SK-N-SH treated with all-trans-retinoic acid at 6 μM for 48 hours (cell line): ENCODE measurements around the gene IFT25.

ENCODE experiments used
- ATAC-seq: fragments of 200-7000 bp; cut with Tn5 transposase; 3 replicates; pipeline ENCODE4 v1.9.1; 2020; ENCODE audit warnings: mild to moderate bottlenecking, moderate library complexity
- ARNTL ChIP-seq: fragments of 450-650 bp; formaldehyde crosslinking; IDR thresholded peaks from 2 replicates; pipeline ENCODE4 v1.5.0; 2020; ENCODE audit warnings: low read depth, mild to moderate bottlenecking, moderate library complexity, borderline replicate concordance
- BACH2 ChIP-seq: fragments of 250-450 bp; sonication (Bioruptor Pico); IDR thresholded peaks from 2 replicates; pipeline ENCODE4 v1.9.0; 2021; ENCODE audit warnings: mild to moderate bottlenecking, borderline replicate concordance
- CREB5 ChIP-seq: fragments of 250-450 bp; sonication (Bioruptor Pico); IDR thresholded peaks from 2 replicates; pipeline ENCODE4 v1.5.1; 2020; ENCODE audit warnings: low read depth, mild to moderate bottlenecking, moderate library complexity
- CSDC2 ChIP-seq: fragments of 250-450 bp; sonication (Bioruptor Pico); IDR thresholded peaks from 2 replicates; pipeline ENCODE4 v1.5.0; 2020; ENCODE audit warnings: mild to moderate bottlenecking, moderate library complexity
- ESRRG ChIP-seq: fragments of 250-450 bp; sonication (Bioruptor Pico); IDR thresholded peaks from 2 replicates; pipeline ENCODE4 v1.6.1; 2021; ENCODE audit warnings: mild to moderate bottlenecking
- GLIS3 ChIP-seq: fragments of 250-450 bp; sonication (Bioruptor Pico); IDR thresholded peaks from 2 replicates; pipeline ENCODE4 v1.5.0; 2020; ENCODE audit warnings: mild to moderate bottlenecking, moderate library complexity
- ISL1 ChIP-seq: fragments of 250-450 bp; sonication (Bioruptor Pico); IDR thresholded peaks from 2 replicates; pipeline ENCODE4 v2.1.2; 2022; ENCODE audit warnings: mild to moderate bottlenecking, moderate library complexity
- OSR1 ChIP-seq: fragments of 250-450 bp; sonication (Bioruptor Pico); IDR thresholded peaks from 2 replicates; pipeline ENCODE4 v1.8.0; 2022; ENCODE audit warnings: moderate library complexity, mild to moderate bottlenecking, inconsistent platforms
- PPARA ChIP-seq: fragments of 250-450 bp; sonication (Bioruptor Pico); IDR thresholded peaks from 2 replicates; pipeline ENCODE4 v1.5.0; 2020; ENCODE audit warnings: mild to moderate bottlenecking, borderline replicate concordance
- RARB ChIP-seq: fragments of 250-450 bp; sonication (Bioruptor Pico); IDR thresholded peaks from 2 replicates; pipeline ENCODE4 v1.8.0; 2021; ENCODE audit warnings: mild to moderate bottlenecking, moderate library complexity
- SNAI2 ChIP-seq: fragments of 250-450 bp; sonication (Bioruptor Pico); IDR thresholded peaks from 2 replicates; pipeline ENCODE4 v1.5.0; 2020; ENCODE audit warnings: mild to moderate bottlenecking, moderate library complexity
- TCF4 ChIP-seq: fragments of 250-450 bp; sonication (Bioruptor Pico); IDR thresholded peaks from 2 replicates; pipeline ENCODE4 v1.8.0; 2021; ENCODE audit warnings: mild to moderate bottlenecking, moderate library complexity, borderline replicate concordance
- TOX ChIP-seq: fragments of 250-450 bp; sonication (Bioruptor Pico); IDR thresholded peaks from 2 replicates; pipeline ENCODE4 v1.8.0; 2021; ENCODE audit warnings: mild to moderate bottlenecking, moderate library complexity, borderline replicate concordance
- ZFP3 ChIP-seq: fragments of 250-450 bp; sonication (Bioruptor Pico); IDR thresholded peaks from 2 replicates; pipeline ENCODE4 v1.5.0; 2020; ENCODE audit warnings: mild to moderate bottlenecking, moderate library complexity
- ZFP30 ChIP-seq: fragments of 450-650 bp; formaldehyde crosslinking; IDR thresholded peaks from 2 replicates; pipeline ENCODE4 v1.5.0; 2022; ENCODE audit warnings: mild to moderate bottlenecking, moderate library complexity
- ZNF565 ChIP-seq: fragments of 450-650 bp; formaldehyde crosslinking; conservative IDR thresholded peaks from 2 replicates; pipeline ENCODE4 v1.5.0; 2020; ENCODE audit warnings: low read depth, mild to moderate bottlenecking, moderate library complexity
- ZNF70 ChIP-seq: fragments of 450-650 bp; formaldehyde crosslinking; IDR thresholded peaks from 2 replicates; pipeline ENCODE4 v1.5.0; 2020; ENCODE audit warnings: mild to moderate bottlenecking, moderate library complexity
- ZNF8 ChIP-seq: fragments of 450-650 bp; formaldehyde crosslinking; IDR thresholded peaks from 2 replicates; pipeline ENCODE4 v1.5.0; 2020; ENCODE audit warnings: mild to moderate bottlenecking, moderate library complexity
- TF ChIP-seq, protein P1 (sequence below): fragments of 250-450 bp; sonication (Bioruptor Pico); IDR thresholded peaks from 2 replicates; pipeline ENCODE4 v1.8.0; 2021; ENCODE audit warnings: low read depth, mild to moderate bottlenecking, moderate library complexity, borderline replicate concordance
- TF ChIP-seq, protein P2 (sequence below): fragments of 250-450 bp; sonication (Bioruptor Pico); IDR thresholded peaks from 2 replicates; pipeline ENCODE4 v1.5.1; 2021; ENCODE audit warnings: mild to moderate bottlenecking, moderate library complexity
- TF ChIP-seq, protein P3 (sequence below): fragments of 250-450 bp; sonication (Bioruptor Pico); IDR thresholded peaks from 2 replicates; pipeline ENCODE4 v1.8.0; 2020; ENCODE audit warnings: mild to moderate bottlenecking, moderate library complexity, borderline replicate concordance
- TF ChIP-seq, protein P4 (sequence below): fragments of 250-450 bp; sonication (Bioruptor Pico); IDR thresholded peaks from 2 replicates; pipeline ENCODE4 v1.5.0; 2020; ENCODE audit warnings: mild to moderate bottlenecking, moderate library complexity

Gene IFT25

DNA sequence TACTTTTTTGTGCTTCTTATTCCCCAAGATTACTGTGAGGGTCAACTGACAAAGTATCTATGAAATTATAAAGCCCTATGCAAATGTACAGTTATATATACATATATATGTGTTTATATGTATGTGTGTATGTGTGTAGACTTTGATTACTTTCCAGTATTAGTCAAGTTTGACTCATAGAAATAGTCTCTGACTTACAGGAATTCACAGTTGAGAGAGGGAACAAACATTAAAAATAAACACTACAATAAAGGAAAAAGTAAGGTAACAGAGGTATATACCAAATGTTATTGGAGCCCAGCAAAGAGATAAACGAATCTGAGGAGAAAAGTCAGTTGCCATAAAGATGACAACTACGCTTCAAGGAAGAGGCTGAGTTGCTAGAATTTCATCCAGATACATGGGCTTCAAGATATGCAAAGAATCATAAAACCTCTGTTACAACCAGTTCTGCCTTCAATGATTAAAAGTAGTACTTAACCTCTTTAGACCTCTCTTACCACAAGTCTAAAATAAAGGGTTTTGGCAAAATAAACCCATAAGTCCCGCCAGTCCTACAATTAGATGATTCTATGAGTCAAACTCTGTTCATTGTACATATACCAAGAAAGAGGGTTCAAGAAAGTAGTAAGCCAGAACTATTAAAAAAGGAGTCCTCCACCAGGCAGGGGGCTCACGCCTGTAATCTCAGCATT, 7.2 kb downstream of the IFT25 start:
- TF ChIP-seq CREB5 (CRISPR knock-in tag): no peak
- no peak for ATAC-seq

GRCh38 chr1:53936430-53936829, 9.1 kb downstream of the IFT25 start:
- TF ChIP-seq ARNTL (CRISPR knock-in tag) (no peak), BACH2 (CRISPR knock-in tag) (no peak), SNAI2 (CRISPR knock-in tag) (no peak), TCF4 (CRISPR knock-in tag) (no peak), OSR1 (no peak)
- ATAC-seq: no peak

DNA sequence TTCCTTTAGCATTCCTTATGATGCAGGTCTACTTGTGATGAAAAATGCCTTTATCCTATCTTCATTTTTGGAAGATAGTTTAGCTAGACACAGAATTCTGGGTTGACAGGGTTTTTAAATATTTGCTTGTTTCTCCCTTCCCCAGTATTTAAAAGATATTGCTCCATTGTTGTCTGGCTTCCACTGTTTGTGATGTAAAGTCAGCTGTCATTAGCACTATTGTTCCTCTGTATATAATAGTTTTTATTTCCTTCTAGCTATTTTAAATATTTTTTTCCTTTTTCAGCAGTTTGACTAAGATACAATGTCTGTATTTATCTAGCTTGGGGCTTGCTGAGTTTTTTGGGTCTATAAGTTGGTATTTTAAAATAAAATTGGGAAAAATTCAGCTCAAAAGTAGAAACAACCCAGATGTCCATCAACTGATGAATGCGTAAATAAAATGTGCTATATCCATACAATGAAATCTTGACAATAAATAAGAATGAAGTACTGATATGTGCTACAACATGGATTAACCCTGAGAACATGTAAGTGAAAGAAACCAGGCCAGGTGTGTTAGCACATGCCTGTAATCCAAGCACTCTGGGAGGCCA, 11.2 kb downstream of the IFT25 start:
- no peak for ATAC-seq
- TF ChIP-seq, protein P1, sequence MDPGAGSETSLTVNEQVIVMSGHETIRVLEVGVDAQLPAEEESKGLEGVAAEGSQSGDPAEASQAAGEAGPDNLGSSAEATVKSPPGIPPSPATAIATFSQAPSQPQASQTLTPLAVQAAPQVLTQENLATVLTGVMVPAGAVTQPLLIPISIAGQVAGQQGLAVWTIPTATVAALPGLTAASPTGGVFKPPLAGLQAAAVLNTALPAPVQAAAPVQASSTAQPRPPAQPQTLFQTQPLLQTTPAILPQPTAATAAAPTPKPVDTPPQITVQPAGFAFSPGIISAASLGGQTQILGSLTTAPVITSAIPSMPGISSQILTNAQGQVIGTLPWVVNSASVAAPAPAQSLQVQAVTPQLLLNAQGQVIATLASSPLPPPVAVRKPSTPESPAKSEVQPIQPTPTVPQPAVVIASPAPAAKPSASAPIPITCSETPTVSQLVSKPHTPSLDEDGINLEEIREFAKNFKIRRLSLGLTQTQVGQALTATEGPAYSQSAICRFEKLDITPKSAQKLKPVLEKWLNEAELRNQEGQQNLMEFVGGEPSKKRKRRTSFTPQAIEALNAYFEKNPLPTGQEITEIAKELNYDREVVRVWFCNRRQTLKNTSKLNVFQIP: no peak
- TF ChIP-seq TCF4 (CRISPR knock-in tag) (no peak), SNAI2 (CRISPR knock-in tag) (no peak), TOX (no peak), PPARA (CRISPR knock-in tag) (no peak), ISL1 (CRISPR knock-in tag) (no peak), CSDC2 (CRISPR knock-in tag) (no peak), ZFP3 (CRISPR knock-in tag) (no peak), ZNF8 (CRISPR knock-in tag) (no peak), GLIS3 (CRISPR knock-in tag) (no peak), OSR1 (no peak), ESRRG (CRISPR knock-in tag) (no peak), RARB (no peak)
- TF ChIP-seq, protein P2, sequence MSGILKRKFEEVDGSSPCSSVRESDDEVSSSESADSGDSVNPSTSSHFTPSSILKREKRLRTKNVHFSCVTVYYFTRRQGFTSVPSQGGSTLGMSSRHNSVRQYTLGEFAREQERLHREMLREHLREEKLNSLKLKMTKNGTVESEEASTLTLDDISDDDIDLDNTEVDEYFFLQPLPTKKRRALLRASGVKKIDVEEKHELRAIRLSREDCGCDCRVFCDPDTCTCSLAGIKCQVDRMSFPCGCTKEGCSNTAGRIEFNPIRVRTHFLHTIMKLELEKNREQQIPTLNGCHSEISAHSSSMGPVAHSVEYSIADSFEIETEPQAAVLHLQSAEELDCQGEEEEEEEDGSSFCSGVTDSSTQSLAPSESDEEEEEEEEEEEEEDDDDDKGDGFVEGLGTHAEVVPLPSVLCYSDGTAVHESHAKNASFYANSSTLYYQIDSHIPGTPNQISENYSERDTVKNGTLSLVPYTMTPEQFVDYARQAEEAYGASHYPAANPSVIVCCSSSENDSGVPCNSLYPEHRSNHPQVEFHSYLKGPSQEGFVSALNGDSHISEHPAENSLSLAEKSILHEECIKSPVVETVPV (CRISPR knock-in tag): no peak
- TF ChIP-seq, all 23 proteins: peak for 0

DNA sequence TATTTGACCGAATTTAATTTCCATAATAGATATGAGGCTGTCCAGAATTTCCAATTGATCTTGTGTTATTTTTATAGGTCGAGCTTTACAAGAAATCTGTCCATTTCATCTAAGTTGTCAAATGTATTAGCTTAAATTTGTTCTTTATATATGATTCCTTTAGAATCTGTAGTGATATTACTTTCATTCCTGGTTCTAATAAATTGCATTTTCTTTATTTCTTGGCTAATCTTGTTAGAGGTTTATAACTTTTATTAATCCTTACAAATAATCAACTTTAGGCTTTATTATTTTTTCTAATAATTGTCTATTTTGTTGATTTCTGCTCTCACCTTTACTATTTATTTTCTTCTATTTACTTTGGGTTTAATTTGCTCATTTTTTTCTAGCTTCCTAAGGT, 14.0 kb downstream of the IFT25 start:
- ATAC-seq: no peak
- TF ChIP-seq, protein P3, sequence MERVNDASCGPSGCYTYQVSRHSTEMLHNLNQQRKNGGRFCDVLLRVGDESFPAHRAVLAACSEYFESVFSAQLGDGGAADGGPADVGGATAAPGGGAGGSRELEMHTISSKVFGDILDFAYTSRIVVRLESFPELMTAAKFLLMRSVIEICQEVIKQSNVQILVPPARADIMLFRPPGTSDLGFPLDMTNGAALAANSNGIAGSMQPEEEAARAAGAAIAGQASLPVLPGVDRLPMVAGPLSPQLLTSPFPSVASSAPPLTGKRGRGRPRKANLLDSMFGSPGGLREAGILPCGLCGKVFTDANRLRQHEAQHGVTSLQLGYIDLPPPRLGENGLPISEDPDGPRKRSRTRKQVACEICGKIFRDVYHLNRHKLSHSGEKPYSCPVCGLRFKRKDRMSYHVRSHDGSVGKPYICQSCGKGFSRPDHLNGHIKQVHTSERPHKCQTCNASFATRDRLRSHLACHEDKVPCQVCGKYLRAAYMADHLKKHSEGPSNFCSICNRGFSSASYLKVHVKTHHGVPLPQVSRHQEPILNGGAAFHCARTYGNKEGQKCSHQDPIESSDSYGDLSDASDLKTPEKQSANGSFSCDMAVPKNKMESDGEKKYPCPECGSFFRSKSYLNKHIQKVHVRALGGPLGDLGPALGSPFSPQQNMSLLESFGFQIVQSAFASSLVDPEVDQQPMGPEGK (CRISPR knock-in tag): no peak
- no peak for TF ChIP-seq ZFP3 (CRISPR knock-in tag)
- TF ChIP-seq, all 23 proteins: peak for 0

GRCh38 chr1:53930932-53931331, 14.6 kb downstream of the IFT25 start:
- ATAC-seq: no peak
- TF ChIP-seq, protein P4, sequence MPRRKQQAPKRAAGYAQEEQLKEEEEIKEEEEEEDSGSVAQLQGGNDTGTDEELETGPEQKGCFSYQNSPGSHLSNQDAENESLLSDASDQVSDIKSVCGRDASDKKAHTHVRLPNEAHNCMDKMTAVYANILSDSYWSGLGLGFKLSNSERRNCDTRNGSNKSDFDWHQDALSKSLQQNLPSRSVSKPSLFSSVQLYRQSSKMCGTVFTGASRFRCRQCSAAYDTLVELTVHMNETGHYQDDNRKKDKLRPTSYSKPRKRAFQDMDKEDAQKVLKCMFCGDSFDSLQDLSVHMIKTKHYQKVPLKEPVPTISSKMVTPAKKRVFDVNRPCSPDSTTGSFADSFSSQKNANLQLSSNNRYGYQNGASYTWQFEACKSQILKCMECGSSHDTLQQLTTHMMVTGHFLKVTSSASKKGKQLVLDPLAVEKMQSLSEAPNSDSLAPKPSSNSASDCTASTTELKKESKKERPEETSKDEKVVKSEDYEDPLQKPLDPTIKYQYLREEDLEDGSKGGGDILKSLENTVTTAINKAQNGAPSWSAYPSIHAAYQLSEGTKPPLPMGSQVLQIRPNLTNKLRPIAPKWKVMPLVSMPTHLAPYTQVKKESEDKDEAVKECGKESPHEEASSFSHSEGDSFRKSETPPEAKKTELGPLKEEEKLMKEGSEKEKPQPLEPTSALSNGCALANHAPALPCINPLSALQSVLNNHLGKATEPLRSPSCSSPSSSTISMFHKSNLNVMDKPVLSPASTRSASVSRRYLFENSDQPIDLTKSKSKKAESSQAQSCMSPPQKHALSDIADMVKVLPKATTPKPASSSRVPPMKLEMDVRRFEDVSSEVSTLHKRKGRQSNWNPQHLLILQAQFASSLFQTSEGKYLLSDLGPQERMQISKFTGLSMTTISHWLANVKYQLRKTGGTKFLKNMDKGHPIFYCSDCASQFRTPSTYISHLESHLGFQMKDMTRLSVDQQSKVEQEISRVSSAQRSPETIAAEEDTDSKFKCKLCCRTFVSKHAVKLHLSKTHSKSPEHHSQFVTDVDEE (CRISPR knock-in tag): no peak
- no peak for TF ChIP-seq OSR1
- TF ChIP-seq ISL1 (CRISPR knock-in tag): no peak
- TF ChIP-seq CSDC2 (CRISPR knock-in tag): no peak
- TF ChIP-seq TCF4 (CRISPR knock-in tag): no peak
- TF ChIP-seq SNAI2 (CRISPR knock-in tag): no peak
- no peak for TF ChIP-seq ZFP30 (CRISPR knock-in tag)
- no peak for TF ChIP-seq ARNTL (CRISPR knock-in tag)
- no peak for TF ChIP-seq GLIS3 (CRISPR knock-in tag)
- TF ChIP-seq PPARA (CRISPR knock-in tag): no peak
- TF ChIP-seq, protein P2 (CRISPR knock-in tag): no peak
- TF ChIP-seq ZNF565: no peak
- no peak for TF ChIP-seq ZNF70 (CRISPR knock-in tag)
